Mononuclear cell (primary cell): ENCODE results near the gene ZBTB7B. TPM values are rescaled to one million over a fixed set of nuclear protein-coding genes. Genes with fewer than 3 reads are reported as not detected.

Experiments
- H3K27me3 ChIP-seq: 2 replicates; pipeline ENCODE4 v1.6.0; 2011; ENCODE audit warnings: low read length, control low read depth; ENCODE audit not compliant: insufficient read depth
- H3K4me1 ChIP-seq: 2 replicates; pipeline ENCODE4 v1.5.1; 2011; ENCODE audit warnings: mild to moderate bottlenecking, low read length, control low read depth; ENCODE audit not compliant: insufficient read depth
- H3K4me3 ChIP-seq: 2 replicates; pipeline ENCODE4 v1.5.1; 2011; ENCODE audit warnings: mild to moderate bottlenecking, low read length, moderate library complexity
- H3K9me3 ChIP-seq: 2 replicates; pipeline ENCODE4 v1.5.1; 2011; ENCODE audit warnings: low read depth, mild to moderate bottlenecking, control low read depth, low read length
- total RNA-seq: library from RNA; depleted of rRNA; stranded (reverse); fragments of >200 nt; gene quantifications from one replicate; pipeline ENCODE4 v1.2.3, GENCODE V29; 2012

The ZBTB7B gene
- total RNA-seq, 1 donor: 39.6 TPM

DNA sequence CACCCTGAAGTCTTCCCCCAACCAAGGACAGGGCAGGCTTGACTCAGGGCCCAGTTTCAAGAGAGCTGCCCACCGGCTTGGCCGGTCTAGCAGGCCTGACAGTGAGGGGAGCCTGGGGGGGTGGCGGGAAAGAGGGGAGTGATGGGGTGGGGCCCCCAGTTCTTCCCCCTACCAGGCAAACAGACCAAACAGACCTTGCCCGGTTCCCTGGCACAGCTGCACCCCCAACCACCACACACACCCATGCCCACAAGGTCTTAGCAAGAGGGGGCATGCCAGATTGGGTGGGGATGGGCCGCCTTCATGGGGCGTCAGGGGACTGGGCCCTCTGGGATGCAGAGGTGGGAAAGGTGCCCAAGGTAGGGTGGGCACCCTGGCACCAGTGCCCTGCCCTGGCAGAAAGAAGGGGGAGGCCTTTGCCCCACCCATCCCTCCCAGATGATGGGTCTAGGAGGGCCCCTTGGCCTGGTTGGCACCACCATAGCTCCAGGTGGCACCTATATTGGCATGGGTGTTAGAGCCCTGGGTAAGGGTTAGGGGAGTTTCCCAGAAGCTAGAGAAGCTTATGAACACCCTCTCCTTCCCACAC lies 8.9 kb downstream of the ZBTB7B start:
- Histone ChIP-seq H3K4me3 (no peak overlapping the region), H3K27me3 (no peaks in the 10 kb centered on the region), H3K4me1 (peaks cover 96% of the 10 kb centered on the region), H3K9me3 (no peaks in the 10 kb centered on the region)

DNA sequence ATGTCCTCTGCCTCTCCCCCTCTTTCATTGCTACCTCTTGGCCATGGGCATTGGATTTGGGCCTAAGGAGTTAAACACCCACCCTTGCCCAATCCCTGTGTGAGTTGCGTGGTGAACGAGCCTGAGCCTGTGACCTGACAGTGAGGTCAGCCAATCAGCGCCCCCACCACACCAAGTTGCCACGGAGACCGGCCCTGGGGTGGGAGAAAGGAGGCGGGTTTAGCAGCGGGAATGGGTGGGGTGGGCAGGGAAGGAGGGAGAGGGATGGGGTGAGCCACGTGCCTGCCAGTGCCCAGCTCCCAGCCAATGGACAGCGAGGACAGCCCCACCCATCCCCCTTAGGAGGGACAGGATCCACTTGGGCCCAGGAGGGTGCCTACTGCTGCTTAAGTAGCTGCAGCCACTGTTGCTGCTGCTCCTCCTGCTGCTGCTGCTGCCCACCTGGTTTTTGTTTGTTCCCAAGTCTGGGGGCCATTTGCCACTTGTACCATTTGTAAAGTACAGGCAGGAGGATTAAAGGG lies 9.5 kb downstream of the ZBTB7B start:
- Histone ChIP-seq H3K27me3 (no peaks in the 10 kb centered on the region), H3K9me3 (no peaks in the 10 kb centered on the region), H3K4me1 (peaks cover 96% of the 10 kb centered on the region), H3K4me3 (no peak overlapping the region)

DNA sequence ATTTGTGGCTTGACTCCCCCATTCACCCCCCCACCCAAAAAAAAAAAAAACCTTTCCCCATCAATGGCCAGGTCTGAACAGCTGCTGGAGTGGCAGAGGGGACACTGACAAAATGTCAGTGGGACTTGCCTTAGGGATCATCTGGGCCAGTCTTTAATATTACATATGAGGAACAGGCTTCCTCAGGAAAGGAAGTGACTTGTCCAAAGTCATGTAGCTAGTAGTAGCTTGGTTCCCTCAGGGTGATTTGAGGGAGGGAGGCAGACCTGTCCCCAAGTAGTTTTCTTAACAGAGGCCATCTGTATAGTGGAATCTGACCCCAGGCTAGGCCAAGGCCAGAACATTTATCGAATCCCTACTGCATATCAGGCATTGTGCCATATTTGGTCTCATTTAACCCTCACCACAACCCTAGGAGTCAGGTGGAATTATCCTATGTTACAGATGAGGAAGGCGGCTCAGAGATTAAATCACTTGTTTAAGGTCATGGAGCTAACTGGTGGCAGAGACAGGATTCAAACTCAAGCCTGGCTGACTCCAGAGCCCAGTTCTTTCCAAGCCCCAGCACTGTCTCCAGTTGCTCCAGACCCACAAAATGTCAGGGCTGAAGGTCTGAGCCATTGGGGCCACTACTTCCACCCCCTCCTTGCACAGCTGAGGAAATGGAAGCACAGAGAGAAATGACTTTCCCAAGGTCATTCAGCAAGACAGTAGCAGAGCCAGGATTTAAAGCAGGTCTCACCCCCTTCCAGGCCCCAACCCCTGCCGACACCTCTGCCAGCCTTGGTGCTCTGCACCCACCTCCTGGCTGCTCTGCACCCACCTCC lies 10.4 kb downstream of the ZBTB7B start:
- no peak overlapping the region for H3K4me3 ChIP-seq
- no peaks in the 10 kb centered on the region for H3K27me3 ChIP-seq
- peaks cover 96% of the 10 kb centered on the region for H3K4me1 ChIP-seq
- no peaks in the 10 kb centered on the region for H3K9me3 ChIP-seq

DNA sequence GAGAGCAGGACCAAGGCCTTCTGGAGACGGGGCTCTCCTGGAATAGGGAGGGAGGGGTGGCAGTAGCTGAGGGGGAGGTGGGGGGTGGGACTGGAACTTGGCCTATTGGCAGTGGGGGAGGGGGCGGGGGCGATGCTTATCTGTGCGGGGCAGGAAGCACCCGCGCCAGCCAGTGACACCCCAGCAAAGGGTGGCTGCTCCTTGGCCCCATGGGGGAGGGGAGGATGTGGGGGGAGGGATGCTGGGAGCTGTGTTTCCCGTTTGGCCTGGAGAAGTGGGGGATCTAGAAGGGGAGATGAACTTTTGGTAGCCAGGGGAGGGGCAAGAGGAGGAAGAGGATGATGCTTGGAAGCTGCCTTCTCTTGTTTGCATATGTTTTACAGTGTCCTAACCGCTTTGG lies 11.0 kb downstream of the ZBTB7B start:
- H3K27me3 ChIP-seq: no peaks in the 10 kb centered on the region
- H3K9me3 ChIP-seq: no peaks in the 10 kb centered on the region
- H3K4me1 ChIP-seq: peaks cover 92% of the 10 kb centered on the region
- no peak overlapping the region for H3K4me3 ChIP-seq

DNA sequence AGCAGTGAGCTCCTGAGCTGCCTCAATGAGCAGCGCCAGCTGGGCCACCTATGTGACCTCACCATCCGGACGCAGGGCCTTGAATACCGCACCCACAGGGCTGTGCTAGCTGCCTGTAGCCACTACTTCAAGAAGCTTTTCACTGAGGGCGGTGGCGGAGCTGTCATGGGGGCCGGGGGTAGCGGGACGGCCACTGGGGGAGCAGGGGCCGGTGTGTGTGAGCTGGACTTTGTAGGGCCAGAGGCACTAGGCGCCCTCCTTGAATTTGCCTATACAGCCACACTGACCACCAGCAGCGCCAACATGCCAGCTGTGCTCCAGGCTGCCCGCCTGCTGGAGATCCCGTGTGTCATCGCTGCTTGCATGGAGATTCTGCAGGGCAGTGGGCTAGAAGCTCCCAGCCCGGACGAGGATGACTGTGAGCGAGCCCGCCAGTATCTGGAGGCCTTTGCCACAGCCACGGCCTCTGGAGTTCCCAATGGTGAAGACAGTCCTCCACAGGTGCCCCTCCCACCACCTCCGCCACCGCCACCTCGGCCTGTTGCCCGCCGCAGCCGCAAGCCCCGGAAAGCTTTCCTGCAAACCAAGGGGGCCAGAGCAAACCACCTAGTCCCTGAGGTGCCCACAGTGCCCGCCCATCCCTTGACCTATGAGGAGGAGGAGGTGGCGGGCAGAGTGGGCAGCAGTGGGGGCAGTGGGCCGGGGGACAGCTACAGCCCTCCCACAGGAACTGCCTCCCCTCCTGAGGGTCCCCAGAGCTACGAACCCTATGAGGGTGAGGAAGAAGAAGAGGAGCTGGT lies 12.3 kb downstream of the ZBTB7B start:
- Histone ChIP-seq H3K4me1 (peaks cover 81% of the 10 kb centered on the region), H3K27me3 (no peaks in the 10 kb centered on the region), H3K4me3 (no peak overlapping the region), H3K9me3 (no peaks in the 10 kb centered on the region)

DNA sequence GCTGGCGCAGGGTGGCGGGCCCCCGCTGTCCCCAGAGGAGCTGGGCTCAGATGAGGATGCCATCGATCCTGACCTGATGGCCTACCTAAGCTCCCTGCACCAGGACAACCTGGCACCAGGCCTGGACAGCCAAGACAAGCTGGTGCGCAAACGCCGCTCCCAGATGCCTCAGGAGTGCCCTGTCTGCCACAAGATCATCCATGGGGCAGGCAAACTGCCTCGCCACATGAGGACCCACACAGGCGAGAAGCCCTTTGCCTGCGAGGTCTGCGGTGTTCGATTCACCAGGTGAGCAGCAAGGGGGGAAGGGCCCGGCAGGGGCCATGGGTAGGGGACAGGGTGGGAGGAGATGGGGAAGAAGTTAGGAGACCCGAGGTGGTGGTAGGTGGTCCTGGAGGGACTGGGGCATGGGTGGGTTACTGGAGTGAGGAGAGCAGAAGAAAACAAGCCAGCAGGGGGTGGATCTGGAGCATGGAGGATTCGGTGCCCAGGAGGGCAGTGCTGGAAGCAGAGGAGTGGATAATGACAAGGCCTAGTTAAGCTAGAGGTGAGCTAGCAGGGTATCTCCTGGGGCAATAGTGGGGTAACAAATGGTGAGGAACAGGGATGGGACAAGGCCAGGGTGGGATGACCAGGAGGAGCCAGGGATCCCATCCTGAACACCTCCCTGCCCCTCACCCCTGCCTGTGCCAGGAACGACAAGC lies 13.1 kb downstream of the ZBTB7B start:
- peaks cover 74% of the 10 kb centered on the region for H3K4me1 ChIP-seq
- H3K9me3 ChIP-seq: no peaks in the 10 kb centered on the region
- no peaks in the 10 kb centered on the region for H3K27me3 ChIP-seq
- H3K4me3 ChIP-seq: no peak overlapping the region

DNA sequence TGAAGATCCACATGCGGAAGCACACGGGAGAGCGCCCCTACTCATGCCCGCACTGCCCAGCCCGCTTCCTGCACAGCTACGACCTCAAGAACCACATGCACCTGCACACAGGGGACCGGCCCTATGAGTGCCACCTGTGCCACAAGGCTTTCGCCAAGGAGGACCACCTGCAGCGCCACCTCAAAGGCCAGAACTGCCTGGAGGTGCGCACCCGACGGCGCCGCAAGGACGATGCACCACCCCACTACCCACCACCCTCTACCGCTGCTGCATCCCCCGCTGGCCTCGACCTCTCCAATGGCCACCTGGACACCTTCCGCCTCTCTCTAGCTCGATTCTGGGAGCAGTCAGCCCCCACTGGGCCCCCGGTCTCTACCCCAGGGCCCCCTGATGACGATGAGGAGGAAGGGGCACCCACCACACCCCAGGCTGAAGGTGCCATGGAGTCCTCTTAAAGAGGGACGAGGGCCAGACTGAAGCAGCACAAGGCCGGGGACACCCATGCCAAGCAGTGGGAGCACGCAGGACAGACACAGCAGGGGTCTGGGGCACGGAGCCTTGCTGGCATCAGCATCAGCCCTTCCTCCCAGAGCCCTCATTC lies 13.7 kb downstream of the ZBTB7B start:
- Histone ChIP-seq H3K9me3 (no peaks in the 10 kb centered on the region), H3K4me1 (peaks cover 67% of the 10 kb centered on the region), H3K4me3 (no peak overlapping the region), H3K27me3 (no peaks in the 10 kb centered on the region)

DNA sequence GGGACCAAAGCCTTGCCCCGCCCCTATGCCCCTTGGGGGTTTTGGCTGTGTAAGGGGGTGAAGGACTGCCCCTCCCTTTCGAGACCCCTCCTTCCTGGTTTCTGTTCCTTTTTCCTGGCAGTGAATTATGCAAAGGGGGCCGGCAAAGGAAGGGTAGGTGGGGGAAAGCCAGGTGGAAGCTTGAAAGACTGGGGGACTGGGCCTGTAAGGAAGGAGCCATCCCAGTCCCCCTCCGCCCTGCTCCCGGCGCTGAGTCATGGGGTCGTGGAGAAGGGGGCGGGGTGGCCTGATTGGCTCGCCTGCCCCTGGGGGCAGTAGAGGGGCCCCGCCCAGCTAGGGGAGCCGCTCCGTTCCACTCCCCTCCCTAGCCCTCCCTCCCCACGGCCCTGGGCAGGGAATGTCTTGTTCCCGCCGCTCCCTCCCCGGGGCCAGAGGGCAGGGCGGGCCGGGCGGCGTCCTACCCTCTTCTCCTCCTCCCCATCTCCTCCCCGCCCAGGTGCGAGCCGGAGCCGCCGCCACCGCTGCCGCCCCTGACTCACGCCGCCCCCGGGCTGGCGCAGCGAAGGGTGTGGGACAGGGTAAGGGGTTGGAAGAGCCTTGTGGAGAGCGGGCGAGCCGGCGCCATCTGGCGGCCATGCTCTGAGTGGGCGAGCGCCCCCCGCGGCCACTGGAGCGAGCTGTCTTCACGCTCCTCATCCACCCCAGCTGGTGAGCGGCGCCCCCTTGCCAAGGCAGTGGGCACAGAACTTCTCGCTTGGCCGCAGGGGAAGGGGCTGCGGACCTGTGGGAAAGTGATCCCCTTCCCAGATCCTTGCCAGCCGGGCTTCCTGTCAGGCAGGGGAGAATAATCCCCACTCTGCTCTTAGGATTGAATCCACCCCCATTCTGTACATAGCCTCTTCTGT lies 14.7 kb downstream of the ZBTB7B start:
- Histone ChIP-seq H3K4me3 (peak overlapping the region; percentile 12), H3K9me3 (no peaks in the 10 kb centered on the region), H3K27me3 (no peaks in the 10 kb centered on the region), H3K4me1 (peaks cover 57% of the 10 kb centered on the region)

DNA sequence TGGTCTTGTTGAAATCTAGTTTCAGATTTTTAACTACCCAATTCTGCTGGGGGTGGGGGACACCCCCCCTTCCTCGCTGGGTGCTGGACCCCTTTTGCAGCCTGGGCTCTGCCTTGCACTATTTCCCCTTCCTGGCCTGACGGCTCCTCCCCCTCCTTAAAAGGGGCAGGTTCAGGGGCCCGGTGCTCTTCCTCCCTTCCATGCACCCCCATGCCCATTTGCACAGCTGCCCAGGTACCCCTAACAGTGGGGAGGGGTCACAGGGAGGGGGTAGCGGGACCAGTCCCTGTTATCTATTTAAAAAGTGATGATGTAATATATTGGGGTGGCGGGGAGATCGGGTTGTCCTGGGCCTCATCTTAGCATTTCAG lies 15.3 kb downstream of the ZBTB7B start:
- no peaks in the 10 kb centered on the region for H3K9me3 ChIP-seq
- no peak overlapping the region for H3K4me3 ChIP-seq
- H3K4me1 ChIP-seq: peaks cover 51% of the 10 kb centered on the region
- no peaks in the 10 kb centered on the region for H3K27me3 ChIP-seq

DNA sequence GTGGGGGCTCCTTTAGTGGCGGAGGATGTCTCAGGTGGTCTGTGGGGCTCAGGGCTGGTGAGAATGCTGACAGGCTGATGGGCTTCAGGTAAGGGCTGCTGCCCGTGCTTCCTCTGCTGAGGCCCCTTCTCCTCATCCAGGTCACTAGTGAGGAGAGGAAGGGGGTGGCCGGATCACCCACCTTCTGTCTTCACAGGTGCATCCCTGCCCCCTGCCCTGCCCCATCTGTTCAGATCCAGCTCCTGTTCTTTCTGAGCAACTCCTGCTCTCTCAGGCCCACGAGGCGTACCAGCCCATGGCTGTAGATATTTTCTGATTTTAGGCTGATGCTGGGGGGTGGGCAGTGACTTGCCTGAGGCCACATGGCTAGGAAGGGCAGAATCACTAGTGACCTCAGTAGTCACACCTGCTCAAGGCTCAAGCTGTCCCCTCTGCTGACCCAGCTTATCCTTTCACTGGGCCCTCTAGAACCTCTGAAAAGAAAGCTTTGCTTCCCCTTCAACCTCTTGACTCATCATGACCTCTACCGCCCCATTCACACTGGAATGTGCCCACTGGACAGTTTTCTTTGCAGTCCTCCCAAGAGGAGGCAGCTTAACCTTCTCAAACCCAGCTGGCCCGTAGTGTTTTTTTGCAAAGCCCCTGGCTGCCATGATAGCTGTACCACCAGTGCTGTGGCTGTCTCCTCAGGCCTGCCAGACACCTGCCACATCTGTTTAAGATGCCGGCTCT lies 16.2 kb downstream of the ZBTB7B start:
- Histone ChIP-seq H3K27me3 (no peaks in the 10 kb centered on the region), H3K4me3 (no peak overlapping the region), H3K4me1 (peaks cover 44% of the 10 kb centered on the region), H3K9me3 (no peaks in the 10 kb centered on the region)

DNA sequence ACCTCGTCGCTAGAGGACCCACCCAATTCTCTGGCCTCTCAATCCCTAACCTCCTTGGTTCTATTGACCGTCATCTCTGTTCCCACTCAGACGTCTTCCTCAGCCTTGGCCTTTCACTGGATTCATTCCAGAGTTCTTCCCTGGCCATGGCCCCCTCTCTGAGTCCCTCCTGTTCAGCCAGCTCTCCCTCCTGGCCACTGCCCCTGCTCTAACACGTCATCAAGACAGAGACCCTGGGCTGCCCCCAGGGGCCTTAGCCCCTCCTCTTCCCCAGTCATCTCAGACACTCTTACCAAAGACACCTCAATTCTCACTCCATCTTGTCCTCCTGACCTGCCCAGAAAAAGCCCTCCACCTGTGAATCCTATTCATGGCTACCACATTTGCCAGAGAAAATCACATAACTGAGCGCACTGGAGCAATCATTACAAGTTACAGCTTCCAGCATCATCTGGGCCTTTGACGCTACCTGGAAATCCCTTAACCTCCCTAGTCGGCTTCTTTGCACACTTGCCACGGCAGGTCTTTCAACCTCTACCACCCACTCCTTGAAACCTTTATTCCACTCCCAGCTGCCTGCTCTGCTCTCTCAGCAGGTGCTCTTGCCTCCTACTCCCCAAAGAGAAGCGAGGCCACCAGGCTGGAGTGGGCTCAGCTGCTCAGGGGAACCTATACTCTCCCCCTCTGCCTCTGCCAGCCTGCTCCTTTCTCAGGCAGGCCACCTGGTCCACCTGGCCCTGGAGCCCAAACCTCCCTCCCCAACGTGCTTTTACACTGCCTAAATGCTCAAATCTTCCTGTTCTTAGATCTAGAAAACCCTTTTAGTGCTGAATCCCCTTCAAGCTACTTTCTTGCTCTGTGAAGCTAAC lies 17.0 kb downstream of the ZBTB7B start:
- H3K4me1 ChIP-seq: peaks cover 35% of the 10 kb centered on the region
- H3K9me3 ChIP-seq: no peaks in the 10 kb centered on the region
- H3K27me3 ChIP-seq: no peaks in the 10 kb centered on the region
- H3K4me3 ChIP-seq: no peak overlapping the region

DNA sequence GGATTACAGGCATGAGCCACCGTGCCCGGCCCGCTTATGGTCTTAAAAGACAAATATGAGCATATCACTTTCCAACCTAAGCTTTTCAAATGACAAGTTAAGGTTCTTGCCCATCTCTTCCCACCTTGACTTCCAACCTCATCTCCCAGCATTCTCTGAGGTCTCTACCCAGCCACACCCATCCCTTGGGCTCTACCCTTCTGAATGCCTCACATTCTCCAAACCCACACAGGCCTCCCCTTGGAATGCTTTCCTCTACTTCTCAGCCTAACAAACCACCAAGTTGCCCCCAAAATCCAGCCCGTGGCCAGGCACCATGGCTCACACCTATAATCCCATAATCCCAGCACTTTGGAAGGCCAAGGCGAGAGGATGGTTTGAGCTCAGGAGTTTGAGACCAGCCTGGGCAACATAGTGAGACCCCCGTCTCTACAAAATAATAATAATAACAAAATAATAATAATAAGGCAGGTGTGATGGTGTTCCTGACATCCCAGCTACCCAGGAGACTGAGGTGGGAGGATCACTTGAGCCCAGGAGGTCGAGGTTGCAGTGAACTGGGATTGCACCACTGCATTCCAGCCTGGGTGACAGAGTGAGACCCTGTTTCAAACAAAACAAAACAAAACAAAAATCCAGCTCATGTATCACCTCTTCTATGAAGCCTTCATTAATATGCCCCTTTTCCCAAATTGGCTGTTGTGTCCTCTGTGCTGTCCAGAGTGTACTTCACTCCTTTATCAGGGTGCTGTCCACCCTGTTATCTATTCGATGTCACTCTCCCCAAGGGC lies 19.7 kb downstream of the ZBTB7B start:
- no peak overlapping the region for H3K4me3 ChIP-seq
- H3K9me3 ChIP-seq: no peaks in the 10 kb centered on the region
- H3K27me3 ChIP-seq: no peaks in the 10 kb centered on the region
- H3K4me1 ChIP-seq: peaks cover 9% of the 10 kb centered on the region
